H1 (cell line): Measurements from ENCODE around the gene AFAP1L2. TPM values are rescaled to one million over a fixed set of nuclear protein-coding genes. Genes with fewer than 3 reads are reported as not detected.

ENCODE experiments used
- CTCF ChIA-PET: fragments of 300-600 bp; sonication (Branson Sonifier 250); formaldehyde crosslinking; loops from one replicate; lab custom pipeline; 2021; ENCODE audit not compliant: partially characterized antibody; lab: Charles Lee
- POLR2A ChIA-PET: fragments of 300-600 bp; sonication (Branson Sonifier 250); formaldehyde crosslinking; loops from one replicate; lab custom pipeline; 2021; ENCODE audit warnings: inconsistent platforms; ENCODE audit not compliant: partially characterized antibody; lab: Charles Lee
- DNase-seq, 2 experiments: peaks; one replicate each; pipeline versions ENCODE4 v3.0.0 to v3.0.0-alpha.2; 2010 to 2022; ENCODE audit warnings: low spot score in 2 of 2, low read depth in 1 of 2, mixed read lengths in 1 of 2
- FAIRE-seq: peaks from 2 replicates; lab custom pipeline; 2011; peaks lifted over from hg19 to GRCh38; lab: Jason Lieb, UNC
- H2AFZ ChIP-seq: 2 replicates; pipeline ENCODE4 v1.8.1; 2012; ENCODE audit warnings: low read length, inconsistent platforms
- H2AK5ac ChIP-seq: 2 replicates; pipeline ENCODE4 v1.6.1; 2013; ENCODE audit warnings: low read depth, low read length
- H2BK120ac ChIP-seq: replicated peaks from 2 replicates; pipeline ENCODE3; 2013; ENCODE audit warnings: low read depth, low read length, inconsistent platforms
- H2BK12ac ChIP-seq: 2 replicates; pipeline ENCODE4 v1.6.1; 2013; ENCODE audit warnings: low read depth, low read length
- H2BK15ac ChIP-seq: 2 replicates; pipeline ENCODE4 v1.6.1; 2013; ENCODE audit warnings: low read length
- H2BK20ac ChIP-seq: 2 replicates; pipeline ENCODE4 v1.6.1; 2013; ENCODE audit warnings: low read length
- H2BK5ac ChIP-seq: 2 replicates; pipeline ENCODE4 v1.6.1; 2013; ENCODE audit warnings: low read depth, low read length
- H3K14ac ChIP-seq: 2 replicates; pipeline ENCODE4 v1.6.1; 2013; ENCODE audit warnings: inconsistent platforms; ENCODE audit not compliant: insufficient read length
- H3K18ac ChIP-seq: 2 replicates; pipeline ENCODE4 v1.6.1; 2013; ENCODE audit warnings: low read length; ENCODE audit errors: extremely low read depth
- H3K23ac ChIP-seq: 2 replicates; pipeline ENCODE4 v1.6.1; 2013; ENCODE audit warnings: inconsistent platforms; ENCODE audit not compliant: insufficient read length
- H3K23me2 ChIP-seq: 2 replicates; pipeline ENCODE4 v1.6.1; 2013; ENCODE audit warnings: low read depth, low read length
- H3K27ac ChIP-seq: 2 replicates; pipeline ENCODE4 v1.6.1; 2011; ENCODE audit warnings: low read depth, low read length, inconsistent platforms
- H3K27me3 ChIP-seq, 4 experiments: replicated peaks in 1 of 4; 1 replicate in 1 of 4; 2 replicates in 3 of 4; pipeline versions ENCODE4 v1.6.1 to v1.8.1; 2011 to 2013; ENCODE audit warnings: low read length in 3 of 4, mild to moderate bottlenecking in 3 of 4, inconsistent platforms in 2 of 4, mixed read lengths in 2 of 4, moderate library complexity in 1 of 4; ENCODE audit not compliant: control insufficient read depth in 3 of 4, insufficient read depth in 3 of 4; ENCODE audit errors: extremely low read depth in 1 of 4
- H3K36me3 ChIP-seq, 4 experiments: 2 replicates each; pipeline versions ENCODE4 v1.6.1 to v1.8.1; 2011 to 2013; ENCODE audit warnings: mild to moderate bottlenecking in 4 of 4, low read length in 3 of 4, moderate library complexity in 2 of 4, control low read depth in 1 of 4, inconsistent platforms in 1 of 4; ENCODE audit not compliant: insufficient read depth in 4 of 4, control insufficient read depth in 2 of 4
- H3K4ac ChIP-seq: replicated peaks from 2 replicates; pipeline ENCODE3; 2013; ENCODE audit warnings: low read length, low read depth, mixed read lengths, inconsistent platforms; ENCODE audit not compliant: insufficient read length
- H3K4me1 ChIP-seq, 4 experiments: replicated peaks in 1 of 4; 1 replicate in 1 of 4; 2 replicates in 3 of 4; pipeline versions ENCODE4 v1.6.1 to v1.8.1; 2011 to 2013; ENCODE audit warnings: low read length in 3 of 4, inconsistent platforms in 2 of 4, mixed read lengths in 1 of 4; ENCODE audit not compliant: insufficient read depth in 4 of 4, control insufficient read depth in 3 of 4
- H3K4me2 ChIP-seq, 2 experiments: 2 replicates each; pipeline versions ENCODE4 v1.6.1 to v1.8.1; 2011 to 2013; ENCODE audit warnings: low read depth in 2 of 2, low read length in 2 of 2, control low read depth in 1 of 2, inconsistent platforms in 1 of 2, mild to moderate bottlenecking in 1 of 2; ENCODE audit not compliant: insufficient read depth in 1 of 2
- H3K4me3 ChIP-seq, 4 experiments: fragments of 200-600, 300-600 bp in 1 of 4; sonication (generic), shearing (Covaris generic), sonication (Bioruptor Twin) in 1 of 4; 2 replicates each; pipeline versions ENCODE4 v1.5.1 to v1.8.1; 2011 to 2016; ENCODE audit warnings: low read length in 4 of 4, low read depth in 3 of 4, control low read depth in 2 of 4, inconsistent platforms in 2 of 4, mild to moderate bottlenecking in 2 of 4, mixed read lengths in 1 of 4, moderate library complexity in 1 of 4; ENCODE audit not compliant: insufficient read depth in 2 of 4; ENCODE audit errors: extremely low read depth in 1 of 4
- H3K56ac ChIP-seq: replicated peaks from 2 replicates; pipeline ENCODE3; 2013; ENCODE audit warnings: low read depth, mild to moderate bottlenecking, mixed read lengths, low read length, inconsistent platforms; ENCODE audit not compliant: insufficient read length
- H3K79me1 ChIP-seq: 2 replicates; pipeline ENCODE4 v1.6.1; 2013; ENCODE audit warnings: low read depth, low read length, control low read depth
- H3K79me2 ChIP-seq, 2 experiments: 2 replicates each; pipeline versions ENCODE4 v1.6.1 to v1.8.1; 2012 to 2013; ENCODE audit warnings: low read length in 2 of 2, mild to moderate bottlenecking in 2 of 2, inconsistent platforms in 1 of 2; ENCODE audit not compliant: insufficient read depth in 2 of 2, control insufficient read depth in 1 of 2
- H3K9ac ChIP-seq, 4 experiments: replicated peaks in 1 of 4; 1 replicate in 1 of 4; 2 replicates in 3 of 4; pipeline versions ENCODE4 v1.6.1 to v1.8.1; 2011 to 2013; ENCODE audit warnings: low read depth in 3 of 4, low read length in 3 of 4, control low read depth in 2 of 4, mild to moderate bottlenecking in 2 of 4, moderate library complexity in 2 of 4, inconsistent platforms in 1 of 4; ENCODE audit errors: extremely low read depth in 1 of 4
- H3K9me3 ChIP-seq, 2 experiments: 2 replicates each; pipeline versions ENCODE4 v1.6.1 to v1.8.1; 2012 to 2013; ENCODE audit warnings: mild to moderate bottlenecking in 2 of 2, moderate library complexity in 2 of 2, control low read depth in 1 of 2, inconsistent platforms in 1 of 2, low read depth in 1 of 2, low read length in 1 of 2, mixed read lengths in 1 of 2; ENCODE audit not compliant: insufficient read depth in 2 of 2
- H4K20me1 ChIP-seq, 2 experiments: replicated peaks in 1 of 2; 2 replicates each; pipeline versions ENCODE3 to v1.8.1; 2011 to 2013; ENCODE audit warnings: inconsistent platforms in 2 of 2, low read length in 2 of 2, mild to moderate bottlenecking in 1 of 2; ENCODE audit not compliant: insufficient read depth in 2 of 2, control insufficient read depth in 1 of 2
- H4K5ac ChIP-seq: 2 replicates; pipeline ENCODE4 v1.6.1; 2013; ENCODE audit warnings: low read length, low read depth, mixed read lengths, inconsistent platforms; ENCODE audit not compliant: insufficient read length
- H4K8ac ChIP-seq: 2 replicates; pipeline ENCODE4 v1.8.0; 2013; ENCODE audit warnings: mild to moderate bottlenecking, moderate library complexity, low read length, inconsistent platforms; ENCODE audit not compliant: insufficient read depth; ENCODE audit errors: extremely low read depth
- H4K91ac ChIP-seq: replicated peaks from 2 replicates; pipeline ENCODE3; 2013; ENCODE audit warnings: low read length, mixed read lengths, inconsistent platforms; ENCODE audit not compliant: insufficient read length
- BACH1 ChIP-seq: IDR thresholded peaks from 2 replicates; pipeline ENCODE4 v1.6.1; 2012; ENCODE audit warnings: low read length, improper control_type of control experiment
- CBX8 ChIP-seq: fragments of 300-800, 300-1000 bp; sonication (generic); IDR thresholded peaks from 2 replicates; pipeline ENCODE4 v1.7.1; 2016; ENCODE audit warnings: low read depth, low read length, borderline replicate concordance
- KDM5A ChIP-seq: fragments of 200-600 bp; IDR thresholded peaks from 2 replicates; pipeline ENCODE4 v1.7.1; 2012; ENCODE audit warnings: mild to moderate bottlenecking, low read length, inconsistent platforms, mixed read lengths
- RFX5 ChIP-seq: IDR thresholded peaks from 2 replicates; pipeline ENCODE4 v1.6.1; 2011; ENCODE audit warnings: low read depth, low read length, improper control_type of control experiment, borderline replicate concordance
- SP4 ChIP-seq: IDR thresholded peaks from 2 replicates; pipeline ENCODE4 v1.6.1; 2012; ENCODE audit warnings: low read length, inconsistent platforms
- TBP ChIP-seq: IDR thresholded peaks from 2 replicates; pipeline ENCODE4 v1.6.1; 2011; ENCODE audit warnings: low read depth, low read length, improper control_type of control experiment
- WGBS, 2 experiments: shearing (Covaris generic) in 1 of 2; methylation state at CpG; one replicate each; pipeline versions ENCODE4 v1.1.6 to v1.1.7; 2013 to 2015; ENCODE audit warnings: low lambda C conversion rate in 2 of 2, mixed read lengths in 2 of 2, inconsistent platforms in 1 of 2, low coverage in 1 of 2, missing lambda C conversion rate in 1 of 2; ENCODE audit not compliant: insufficient replicate concordance in 2 of 2, insufficient coverage in 1 of 2, insufficient read length in 1 of 2; ENCODE audit errors: extremely low coverage in 1 of 2, missing lambda C conversion rate in 1 of 2; 5-methylcytosine and 5-hydroxymethylcytosine counted together
- polyA plus RNA-seq, 7 experiments: library from polyadenylated mRNA; depleted of rRNA in 3 of 7; stranded (reverse) in 5 of 7; unstranded in 2 of 7; fragments of >200 nt in 5 of 7; fragments of 200-250 nt in 2 of 7; gene quantifications; 1 replicate in 5 of 7; 2 replicates in 1 of 7; 4 replicates in 1 of 7; pipeline versions ENCODE4 v1.2.1 to v1.2.3, GENCODE V29; 2011 to 2013; ENCODE audit warnings: missing spikeins in 2 of 7, mixed read lengths in 2 of 7
- total RNA-seq: library from RNA; stranded (reverse); fragmentation: NEBNext Ultra II Directional; extraction: Animal tissue kit (Norgen Biotek cat#: 25700); gene quantifications from 2 replicates; pipeline ENCODE4 v1.2.1, GENCODE V29; 2021
- TF ChIP-seq, protein P1 (sequence below): IDR thresholded peaks from 2 replicates; pipeline ENCODE4 v1.6.1; 2012; ENCODE audit warnings: inconsistent platforms

AFAP1L2 gene
- total and polyA plus RNA-seq, 2 of the 8 experiments (the other 6 are each of a cell fraction or from before 2014, with no cell fraction given), result 3.9 to 6.4 TPM

DNA sequence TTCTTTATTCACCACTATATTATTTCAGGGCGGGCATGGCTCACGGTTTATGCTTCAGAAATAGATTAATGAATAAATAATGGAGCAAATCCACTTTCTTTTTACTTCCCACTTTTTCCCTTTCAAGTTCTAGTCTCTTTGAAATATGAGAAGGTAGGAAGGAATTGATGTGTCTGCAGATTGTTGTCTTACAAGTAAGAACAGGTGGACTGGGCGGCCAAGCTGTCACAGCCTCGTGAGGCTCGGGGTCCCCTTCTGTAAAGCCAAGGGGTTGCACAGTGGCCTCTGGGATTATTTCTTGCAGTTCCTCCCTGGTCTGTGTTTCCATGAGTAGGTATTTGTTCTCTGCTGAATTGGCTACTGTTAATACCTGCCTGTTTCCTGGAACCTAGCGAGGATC, 154.1 kb downstream of the AFAP1L2 start:
- H3K27ac ChIP-seq, result no peak overlapping the region
- no peaks in the 10 kb centered on the region for H3K36me3 ChIP-seq
- H3K4me3 ChIP-seq, result no peak overlapping the region
- TF ChIP-seq, protein P1, sequence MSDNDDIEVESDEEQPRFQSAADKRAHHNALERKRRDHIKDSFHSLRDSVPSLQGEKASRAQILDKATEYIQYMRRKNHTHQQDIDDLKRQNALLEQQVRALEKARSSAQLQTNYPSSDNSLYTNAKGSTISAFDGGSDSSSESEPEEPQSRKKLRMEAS, result no peak
- TF ChIP-seq BACH1, result no peak
- no peak for TF ChIP-seq RFX5
- TF ChIP-seq CBX8, result no peak
- TF ChIP-seq TBP, result no peak
- TF ChIP-seq SP4, result no peak
- TF ChIP-seq KDM5A, result no peak
- no peak overlapping the region for H3K23ac ChIP-seq
- H3K14ac ChIP-seq, result no peak overlapping the region
- H3K9ac ChIP-seq, result no peak overlapping the region
- DNase-seq (no peak), FAIRE-seq (no peak)
- no peak overlapping the region for H2AFZ ChIP-seq
- CTCF ChIA-PET, result interaction anchor here (1.0 kb wide), 1 partner anchor 137 kb away, joined by 4 read pairs; no protein-coding TSS in a partner anchor
- WGBS, 2 experiments, result 91% methylated on average over 6 of the region's 6 CpGs; no CpG with 5 or more reads in 1 of the 2 experiments
- no peaks in the 10 kb centered on the region for H3K23me2 ChIP-seq
- no peak overlapping the region for H3K56ac ChIP-seq
- H3K9me3 ChIP-seq, result 0 out of 4 replicates have a peak, but pooled peaks cover 0 to 2% of the 10 kb centered on the region in 2 experiments
- H2BK15ac ChIP-seq, result no peak overlapping the region
- no peak overlapping the region for H4K5ac ChIP-seq
- H4K8ac ChIP-seq, result no peak overlapping the region
- no peak overlapping the region for H2BK20ac ChIP-seq
- no peak overlapping the region for H3K4ac ChIP-seq
- H3K4me1 ChIP-seq, result no peaks in the 10 kb centered on the region
- H3K4me2 ChIP-seq, result no peak overlapping the region
- POLR2A ChIA-PET, result interaction anchor here (1.2 kb wide), 1 partner anchor 10 kb away, joined by 5 read pairs; no protein-coding TSS in a partner anchor
- no peak overlapping the region for H2BK120ac ChIP-seq
- no peaks in the 10 kb centered on the region for H4K20me1 ChIP-seq
- no peak overlapping the region for H2AK5ac ChIP-seq
- no peaks in the 10 kb centered on the region; the same call in 1 of the 2 replicates for H3K79me1 ChIP-seq
- H2BK5ac ChIP-seq, result no peak overlapping the region
- no peak overlapping the region for H4K91ac ChIP-seq
- no peak overlapping the region for H3K18ac ChIP-seq
- H2BK12ac ChIP-seq, result no peak overlapping the region
- H3K27me3 ChIP-seq, result no peaks in the 10 kb centered on the region
- H3K79me2 ChIP-seq, result no peaks in the 10 kb centered on the region
